ENCODE data around the gene TIMP4. TPM values are rescaled to one million over a fixed set of nuclear protein-coding genes. Genes with fewer than 3 reads are reported as not detected.
A peak's percentile ranks its signal among the peaks of the same experiment; 100 is the strongest.

Gene TIMP4
- total RNA-seq, 1 donor from 2014 or later: 78.9 TPM

GRCh38 chr3:12139111-12139511, 19.6 kb downstream of the TIMP4 start:
- H3K36me3 ChIP-seq: no peaks in the 10 kb centered on the region
- H3K4me3 ChIP-seq: no peak overlapping the region
- intact Hi-C loops (cut with DNase I): loop anchor here (1.0 to 10.0 kb wide), 4 partner anchors 38 to 673 kb away; no protein-coding TSS in a partner anchor
- peak overlapping the region in 1 of 2 donors; percentile 41 for H3K27ac ChIP-seq
- no peaks in the 10 kb centered on the region for H3K9me3 ChIP-seq
- H3K27me3 ChIP-seq: no peaks in the 10 kb centered on the region
- no peak for DNase-seq (ENCODE audit: low spot score in 2 of 2)
- peaks cover 8 to 13% of the 10 kb centered on the region in 2 donors for H3K4me1 ChIP-seq
- TF ChIP-seq CTCF (IDR thresholded peaks at IDR 0.05): peak; percentile 52 to 79 (median 77)

DNA sequence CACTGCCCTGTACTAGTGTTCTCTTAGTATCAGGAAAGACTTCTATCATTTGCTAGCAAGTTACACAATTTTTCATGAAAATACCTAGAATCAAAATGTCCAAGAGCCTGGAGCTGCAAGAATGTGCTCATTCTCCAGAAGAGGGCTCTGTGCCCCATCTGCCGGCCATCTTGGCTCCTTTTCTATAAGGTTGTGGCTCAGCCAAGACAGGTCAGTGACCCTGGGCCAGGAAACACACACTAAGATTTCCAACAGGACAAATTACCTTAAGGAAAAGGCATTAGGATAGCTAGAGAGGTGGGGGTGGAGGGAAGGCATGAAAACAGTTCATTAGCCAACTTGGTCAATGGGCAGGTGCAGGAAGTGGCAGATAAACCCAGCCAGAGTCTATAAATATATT, 20.7 kb downstream of the TIMP4 start:
- no peaks in the 10 kb centered on the region for H3K9me3 ChIP-seq
- intact Hi-C loops (cut with DNase I): loop anchor here (5.0 to 10.0 kb wide), 2 partner anchors 587 to 674 kb away; no protein-coding TSS in a partner anchor
- peak; percentile 11 to 33 (median 12) for TF ChIP-seq CTCF (IDR thresholded peaks at IDR 0.05)

GRCh38 chr3:12136371-12136770, 22.3 kb downstream of the TIMP4 start:
- Histone ChIP-seq H3K4me1 (no peaks in the 10 kb centered on the region), H3K27me3 (no peaks in the 10 kb centered on the region), H3K9me3 (no peaks in the 10 kb centered on the region), H3K27ac (no peak overlapping the region), H3K36me3 (no peaks in the 10 kb centered on the region), H3K4me3 (no peak overlapping the region)
- no peak for TF ChIP-seq CTCF (IDR thresholded peaks at IDR 0.05)
- DNase-seq (ENCODE audit: low spot score in 2 of 2): no peak
- intact Hi-C loops (cut with DNase I): loop anchor here (5.0 to 10.0 kb wide), 2 partner anchors 588 to 676 kb away; no protein-coding TSS in a partner anchor

More for the DNA sequence above, 20.7 kb downstream of the TIMP4 start:
- Histone ChIP-seq H3K27ac (no peak overlapping the region), H3K4me3 (no peak overlapping the region), H3K27me3 (no peaks in the 10 kb centered on the region), H3K4me1 (peaks cover 3 to 5% of the 10 kb centered on the region in 2 donors), H3K36me3 (no peaks in the 10 kb centered on the region)
- no peak for DNase-seq (ENCODE audit: low spot score in 2 of 2)

- Histone ChIP-seq H3K4me1 (no peaks in the 10 kb centered on the region), H3K36me3 (no peaks in the 10 kb centered on the region), H3K9me3 (no peaks in the 10 kb centered on the region), H3K27me3 (no peaks in the 10 kb centered on the region), H3K4me3 (no peak overlapping the region), H3K27ac (no peak overlapping the region)
- TF ChIP-seq CTCF (IDR thresholded peaks at IDR 0.05): peak; percentile 85 to 88 (median 87)
- peak in 1 of 2 donors; percentile 84 for DNase-seq (ENCODE audit: low spot score in 2 of 2)
- intact Hi-C loops (cut with DNase I): loop anchor here (1.0 to 10.0 kb wide), 3 partner anchors 344 to 677 kb away; no protein-coding TSS in a partner anchor
These were observed 23.6 kb downstream of the TIMP4 start for GRCh38 chr3:12135029-12135657.

- no peak for TF ChIP-seq CTCF (IDR thresholded peaks at IDR 0.05)
- no peaks in the 10 kb centered on the region for H3K9me3 ChIP-seq
- no peak overlapping the region for H3K4me3 ChIP-seq
- H3K27me3 ChIP-seq: no peaks in the 10 kb centered on the region
- no peaks in the 10 kb centered on the region for H3K4me1 ChIP-seq
- no peaks in the 10 kb centered on the region for H3K36me3 ChIP-seq
- H3K27ac ChIP-seq: no peak overlapping the region
- DNase-seq (ENCODE audit: low spot score in 2 of 2): no peak
- intact Hi-C loops (cut with DNase I): loop anchor here (10.0 kb wide), 1 partner anchor 592 kb away; no protein-coding TSS in a partner anchor
These were observed 25.8 kb downstream of the TIMP4 start for GRCh38 chr3:12132881-12133280.
